HEK293 (cell line): ENCODE data around the gene WNT6.

Experiments used
- CTCF ChIA-PET: fragments of 350-600 bp; formaldehyde crosslinking; extraction: SDS; loops from one replicate; lab custom pipeline; 2021; ENCODE audit warnings: antibody characterized with exemption; lab: Yijun Ruan, JAX
- POLR2A ChIA-PET: fragments of 300-600 bp; formaldehyde crosslinking; extraction: SDS; loops from one replicate; lab custom pipeline; 2020; ENCODE audit warnings: antibody characterized with exemption, inconsistent platforms; lab: Yijun Ruan, JAX
- H3K27ac ChIP-seq: fragments of 200-500 bp; sonication (Bioruptor generic); 2 replicates; pipeline ENCODE4 v1.5.1; 2014; ENCODE audit warnings: low read depth, low read length, control low read depth, inconsistent platforms; ENCODE audit errors: extremely low read depth
- H3K36me3 ChIP-seq, 2 experiments: fragments of 200-500 bp in 1 of 2; sonication (Bioruptor generic) in 1 of 2; 1 replicate in 1 of 2; 2 replicates in 1 of 2; pipeline ENCODE4 v1.5.1; 2014 to 2017; ENCODE audit warnings: inconsistent platforms in 2 of 2, low read length in 2 of 2; ENCODE audit not compliant: control insufficient read depth in 2 of 2, insufficient read depth in 1 of 2
- H3K4me1 ChIP-seq: fragments of 200-500 bp; sonication (Bioruptor generic); 2 replicates; pipeline ENCODE4 v1.5.1; 2014; ENCODE audit warnings: mild to moderate bottlenecking, low read length, inconsistent platforms; ENCODE audit not compliant: control insufficient read depth, insufficient read depth
- H3K4me3 ChIP-seq: 2 replicates; pipeline ENCODE4 v1.5.1; 2011; ENCODE audit warnings: low read depth, mild to moderate bottlenecking, control low read depth, low read length, moderate library complexity
- H3K9me3 ChIP-seq: fragments of 200-500 bp; sonication (Bioruptor generic); 2 replicates; pipeline ENCODE4 v1.5.1; 2014; ENCODE audit warnings: low read depth, low read length, inconsistent platforms; ENCODE audit not compliant: control insufficient read depth, insufficient read depth
- BCL6B ChIP-seq: fragments of 450-650 bp; formaldehyde crosslinking; IDR thresholded peaks from 2 replicates; pipeline ENCODE4 v1.5.1; 2017; ENCODE audit warnings: missing biosample characterization, missing genetic modification characterization
- EGR2 ChIP-seq: fragments of 450-650 bp; formaldehyde crosslinking; IDR thresholded peaks from 2 replicates; pipeline ENCODE4 v1.5.1; 2016; ENCODE audit warnings: low read depth, missing biosample characterization, missing genetic modification characterization
- HIC1 ChIP-seq: fragments of 450-650 bp; formaldehyde crosslinking; IDR thresholded peaks from 2 replicates; pipeline ENCODE4 v1.5.1; 2016; ENCODE audit warnings: missing biosample characterization, missing genetic modification characterization
- PRDM10 ChIP-seq: fragments of 450-650 bp; formaldehyde crosslinking; IDR thresholded peaks from 2 replicates; pipeline ENCODE4 v1.5.1; 2016; ENCODE audit warnings: missing biosample characterization, missing genetic modification characterization
- SP7 ChIP-seq: fragments of 450-650 bp; formaldehyde crosslinking; IDR thresholded peaks from 2 replicates; pipeline ENCODE4 v1.5.1; 2016; ENCODE audit warnings: missing biosample characterization, missing genetic modification characterization
- ZBTB21 ChIP-seq: fragments of 450-650 bp; formaldehyde crosslinking; IDR thresholded peaks from 2 replicates; pipeline ENCODE4 v1.5.1; 2017; ENCODE audit warnings: missing biosample characterization, missing genetic modification characterization
- ZFHX2 ChIP-seq: fragments of 450-650 bp; formaldehyde crosslinking; conservative IDR thresholded peaks from 2 replicates; pipeline ENCODE4 v1.5.1; 2016; ENCODE audit warnings: missing biosample characterization, missing genetic modification characterization
- ZFP3 ChIP-seq: fragments of 450-650 bp; formaldehyde crosslinking; IDR thresholded peaks from 2 replicates; pipeline ENCODE4 v1.5.1; 2016; ENCODE audit warnings: low read depth, missing biosample characterization, missing genetic modification characterization
- ZNF239 ChIP-seq: fragments of 450-650 bp; formaldehyde crosslinking; IDR thresholded peaks from 2 replicates; pipeline ENCODE4 v1.5.1; 2016; ENCODE audit warnings: missing biosample characterization, missing genetic modification characterization
- ZNF292 ChIP-seq: fragments of 450-650 bp; formaldehyde crosslinking; IDR thresholded peaks from 2 replicates; pipeline ENCODE4 v1.5.1; 2016; ENCODE audit warnings: low read depth, missing biosample characterization, missing genetic modification characterization, borderline replicate concordance
- ZNF311 ChIP-seq: fragments of 450-650 bp; formaldehyde crosslinking; IDR thresholded peaks from 2 replicates; pipeline ENCODE4 v1.5.1; 2017; ENCODE audit warnings: missing biosample characterization, missing genetic modification characterization, borderline replicate concordance
- ZNF37A ChIP-seq: fragments of 450-650 bp; IDR thresholded peaks from 2 replicates; pipeline ENCODE4 v1.5.1; 2018; ENCODE audit warnings: missing biosample characterization, missing genetic modification characterization
- ZNF514 ChIP-seq: fragments of 450-650 bp; formaldehyde crosslinking; IDR thresholded peaks from 2 replicates; pipeline ENCODE4 v1.5.1; 2016; ENCODE audit warnings: missing biosample characterization, missing genetic modification characterization
- ZNF600 ChIP-seq: fragments of 450-650 bp; formaldehyde crosslinking; IDR thresholded peaks from 2 replicates; pipeline ENCODE4 v1.5.1; 2016; ENCODE audit warnings: missing biosample characterization, missing genetic modification characterization
- ZNF621 ChIP-seq: fragments of 450-650 bp; formaldehyde crosslinking; IDR thresholded peaks from 2 replicates; pipeline ENCODE4 v1.5.1; 2017; ENCODE audit warnings: missing biosample characterization, missing genetic modification characterization
- ZNF707 ChIP-seq: fragments of 450-650 bp; formaldehyde crosslinking; IDR thresholded peaks from 2 replicates; pipeline ENCODE4 v1.5.1; 2016; ENCODE audit warnings: missing biosample characterization, missing genetic modification characterization
- ZNF768 ChIP-seq: fragments of 450-650 bp; formaldehyde crosslinking; IDR thresholded peaks from 2 replicates; pipeline ENCODE4 v1.5.1; 2018; ENCODE audit warnings: missing biosample characterization, mild to moderate bottlenecking, missing genetic modification characterization
- ZNF777 ChIP-seq: fragments of 450-650 bp; formaldehyde crosslinking; IDR thresholded peaks from 2 replicates; pipeline ENCODE4 v1.5.1; 2017; ENCODE audit warnings: missing biosample characterization, missing genetic modification characterization, borderline replicate concordance
- ZNF785 ChIP-seq: fragments of 450-650 bp; formaldehyde crosslinking; IDR thresholded peaks from 2 replicates; pipeline ENCODE4 v1.5.1; 2016; ENCODE audit warnings: missing biosample characterization, missing genetic modification characterization
- ZSCAN23 ChIP-seq: fragments of 450-650 bp; formaldehyde crosslinking; IDR thresholded peaks from 2 replicates; pipeline ENCODE4 v1.5.1; 2016; ENCODE audit warnings: missing biosample characterization, missing genetic modification characterization
- TF ChIP-seq, protein P1 (sequence below): fragments of 450-650 bp; formaldehyde crosslinking; IDR thresholded peaks from 2 replicates; pipeline ENCODE4 v1.5.1; 2016; ENCODE audit warnings: missing biosample characterization, missing genetic modification characterization

Gene WNT6

DNA sequence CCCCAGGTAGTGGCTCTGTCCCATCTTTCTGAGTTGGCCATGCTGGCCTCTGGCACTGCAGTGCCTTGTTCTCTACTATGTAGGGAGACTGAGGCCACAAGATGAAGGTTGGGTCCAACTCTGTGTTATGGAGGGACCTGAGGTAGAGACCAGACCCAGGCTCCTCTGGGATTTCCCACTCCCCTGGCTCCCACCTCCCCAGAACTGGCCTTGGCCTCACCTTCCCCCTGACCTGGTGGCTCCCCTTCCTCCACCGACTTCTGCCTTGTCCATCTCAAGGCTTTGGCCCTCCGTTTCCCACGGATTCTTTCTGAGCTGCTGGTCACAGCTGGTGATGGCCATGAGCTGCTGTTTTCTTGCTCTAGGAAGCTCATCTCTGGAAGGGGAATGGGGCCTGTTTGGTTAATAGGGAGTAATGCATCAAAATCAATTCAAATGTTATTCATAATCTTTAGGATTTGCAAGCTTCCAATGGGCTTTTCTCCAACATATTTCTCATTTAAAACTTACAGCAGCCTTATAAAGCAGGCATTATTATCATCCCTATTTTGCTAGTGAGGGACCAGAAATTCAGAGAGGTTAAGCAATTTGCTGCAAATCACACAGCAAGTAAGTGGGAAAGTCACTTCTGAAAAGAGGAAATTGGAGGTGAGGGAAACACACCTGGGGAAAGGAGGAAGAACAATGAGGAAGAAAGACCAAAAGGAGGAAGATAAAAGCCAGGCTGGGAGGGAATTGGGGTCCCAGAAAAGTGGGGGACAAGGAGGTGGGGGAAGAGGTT lies 28.9 kb upstream of the WNT6 start:
- Histone ChIP-seq H3K36me3 (no peaks in the 10 kb centered on the region), H3K4me3 (no peak overlapping the region), H3K4me1 (peaks cover 13% of the 10 kb centered on the region), H3K27ac (no peak overlapping the region), H3K9me3 (no peaks in the 10 kb centered on the region)
- CTCF ChIA-PET = no interaction called here
- TF ChIP-seq ZNF768 (tag by site-specific recombination) (peak; percentile 55; the same call in 1 of the 2 replicates), PRDM10 (tag by site-specific recombination) (no peak)
- POLR2A ChIA-PET = no interaction called here

DNA sequence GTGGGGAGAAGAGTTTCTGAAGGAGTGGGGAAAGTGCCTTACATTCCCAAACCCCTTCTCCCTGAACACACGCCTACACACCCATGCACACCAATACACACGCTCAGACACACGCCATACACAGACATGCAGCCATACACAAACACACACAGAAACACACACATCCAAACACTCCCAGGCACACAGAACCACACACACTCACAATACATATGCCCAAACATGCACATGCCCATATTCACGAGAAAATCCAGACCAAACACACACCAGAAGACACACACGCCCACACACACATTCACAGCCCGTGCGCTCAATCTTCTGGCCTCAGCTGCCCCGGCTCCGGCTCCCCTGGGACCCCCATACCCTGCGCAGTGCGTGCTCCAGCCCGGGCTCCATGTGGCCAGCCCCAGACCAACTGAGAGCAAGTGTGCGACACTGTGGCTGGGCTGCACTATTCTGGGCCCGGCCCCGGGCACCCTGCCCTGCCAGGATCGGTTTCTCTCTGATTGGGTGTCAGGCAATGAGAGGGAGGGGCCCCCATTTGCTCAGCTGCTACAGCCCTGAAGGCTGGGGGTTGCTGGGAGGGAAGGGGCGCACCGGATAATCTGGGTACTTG lies 28.1 kb upstream of the WNT6 start, which contains the start of gene PRKAG3:
TSS of gene PRKAG3 (minus strand) at position 426 of the 613 bp plus-strand sequence.
- CTCF ChIA-PET = no interaction called here
- H3K9me3 ChIP-seq = no peaks in the 10 kb centered on the region
- peak; percentile 42 for TF ChIP-seq ZNF600 (tag by site-specific recombination)
- peak; percentile 56 for TF ChIP-seq EGR2 (tag by site-specific recombination)
- TF ChIP-seq ZFHX2 = peak; percentile 74
- TF ChIP-seq ZSCAN23 (tag by site-specific recombination) = no peak
- H3K27ac ChIP-seq = no peak within 1 kb of the TSS
- H3K36me3 ChIP-seq = no peaks in the 10 kb centered on the region
- H3K4me1 ChIP-seq = peaks cover 13% of the 10 kb centered on the region
- no peak within 1 kb of the TSS for H3K4me3 ChIP-seq
- POLR2A ChIA-PET = interaction anchor here (0.6 kb wide), 1 partner anchor 172 kb away, joined by 3 read pairs; the partner anchor contains the start of genes BCS1L and ZNF142

DNA sequence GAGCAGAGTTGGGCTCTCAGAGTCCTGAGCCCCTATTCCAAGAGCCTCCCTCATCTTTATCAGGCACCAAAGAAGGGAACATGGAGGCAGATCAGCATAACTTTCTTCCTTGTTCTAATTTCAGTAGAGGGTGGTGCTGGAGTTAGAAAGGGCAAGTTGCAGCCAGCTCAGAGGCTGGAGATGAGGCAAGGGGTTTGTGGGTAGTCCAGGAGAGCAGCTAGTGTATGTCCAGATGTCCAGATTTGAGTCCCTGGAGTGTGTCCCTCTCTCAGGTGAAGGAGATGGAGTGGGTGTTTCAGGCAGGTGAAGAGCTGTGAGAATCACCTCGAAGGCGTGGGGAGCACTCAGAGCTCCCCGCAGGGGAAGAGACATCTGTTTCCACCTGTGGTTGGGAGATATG lies 27.5 kb upstream of the WNT6 start:
- H3K4me3 ChIP-seq = no peak overlapping the region
- no peaks in the 10 kb centered on the region for H3K9me3 ChIP-seq
- ChIA-PET CTCF (interaction anchor here (0.9 kb wide), 1 partner anchor 122 kb away, joined by 3 read pairs; the partner anchor contains the start of gene TTLL4), POLR2A (interaction anchor here (0.6 kb wide), 1 partner anchor 172 kb away, joined by 3 read pairs; the partner anchor contains the start of genes BCS1L and ZNF142)
- H3K4me1 ChIP-seq = peaks cover 13% of the 10 kb centered on the region
- no peaks in the 10 kb centered on the region for H3K36me3 ChIP-seq
- no peak overlapping the region for H3K27ac ChIP-seq
- TF ChIP-seq ZNF707 (tag by site-specific recombination) (no peak), BCL6B (tag by site-specific recombination) (no peak), ZNF239 (tag by site-specific recombination) (no peak), ZBTB21 (tag by site-specific recombination) (no peak), ZFP3 (tag by site-specific recombination) (no peak), ZNF292 (tag by site-specific recombination) (no peak), ZNF311 (no peak), HIC1 (tag by site-specific recombination) (no peak), ZNF514 (tag by site-specific recombination) (no peak), ZNF785 (tag by site-specific recombination) (no peak), ZNF37A (no peak), ZNF621 (tag by site-specific recombination) (no peak), SP7 (tag by site-specific recombination) (no peak), ZNF777 (no peak)
- TF ChIP-seq, protein P1, sequence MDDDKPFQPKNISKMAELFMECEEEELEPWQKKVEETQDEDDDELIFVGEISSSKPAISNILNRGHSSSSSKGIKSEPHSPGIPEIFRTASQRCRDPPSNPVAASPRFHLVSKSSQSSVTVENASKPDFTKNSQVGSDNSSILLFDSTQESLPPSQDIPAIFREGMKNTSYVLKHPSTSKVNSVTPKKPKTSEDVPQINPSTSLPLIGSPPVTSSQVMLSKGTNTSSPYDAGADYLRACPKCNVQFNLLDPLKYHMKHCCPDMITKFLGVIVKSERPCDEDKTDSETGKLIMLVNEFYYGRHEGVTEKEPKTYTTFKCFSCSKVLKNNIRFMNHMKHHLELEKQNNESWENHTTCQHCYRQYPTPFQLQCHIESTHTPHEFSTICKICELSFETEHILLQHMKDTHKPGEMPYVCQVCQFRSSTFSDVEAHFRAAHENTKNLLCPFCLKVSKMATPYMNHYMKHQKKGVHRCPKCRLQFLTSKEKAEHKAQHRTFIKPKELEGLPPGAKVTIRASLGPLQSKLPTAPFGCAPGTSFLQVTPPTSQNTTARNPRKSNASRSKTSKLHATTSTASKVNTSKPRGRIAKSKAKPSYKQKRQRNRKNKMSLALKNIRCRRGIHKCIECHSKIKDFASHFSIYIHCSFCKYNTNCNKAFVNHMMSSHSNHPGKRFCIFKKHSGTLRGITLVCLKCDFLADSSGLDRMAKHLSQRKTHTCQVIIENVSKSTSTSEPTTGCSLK (tag by site-specific recombination) = no peak
